GM23338 (cell line): Measurements from ENCODE around the gene RPL28. TPM values are rescaled to one million over a fixed set of nuclear protein-coding genes. Genes with fewer than 3 reads are reported as not detected.

Experiments used
- ATAC-seq: fragments of 200-7000 bp; cut with Tn5 transposase; 3 replicates; pipeline ENCODE4 v1.9.1; 2020
- DNase-seq: peaks from one replicate; pipeline ENCODE4 v3.0.0-alpha.2; 2015; ENCODE audit warnings: low spot score
- H2AFZ ChIP-seq: fragments of 200-600 bp; sonication (generic); 2 replicates; pipeline ENCODE4 v1.8.0; 2016; ENCODE audit warnings: antibody characterized with exemption, mild to moderate bottlenecking, moderate library complexity
- H3F3A ChIP-seq: fragments of 200-600 bp; sonication (generic); replicated peaks from 2 replicates; pipeline ENCODE4 v1.8.0; 2017; ENCODE audit warnings: antibody characterized with exemption, mixed run types, low read depth
- H3K27ac ChIP-seq: fragments of 200-600 bp; sonication (generic); 2 replicates; pipeline ENCODE4 v1.6.1; 2016; ENCODE audit warnings: low read depth
- H3K27me3 ChIP-seq: fragments of 200-600 bp; sonication (generic); 2 replicates; pipeline ENCODE4 v1.8.0; 2016; ENCODE audit warnings: mild to moderate bottlenecking, mixed run types, moderate library complexity; ENCODE audit not compliant: insufficient read depth
- H3K36me3 ChIP-seq: fragments of 200-600 bp; sonication (generic); 2 replicates; pipeline ENCODE4 v1.8.0; 2016; ENCODE audit warnings: mild to moderate bottlenecking; ENCODE audit not compliant: insufficient read depth
- H3K4me1 ChIP-seq: fragments of 200-600 bp; sonication (generic); 2 replicates; pipeline ENCODE4 v1.8.0; 2016; ENCODE audit warnings: mild to moderate bottlenecking, moderate library complexity; ENCODE audit not compliant: insufficient read depth
- H3K4me2 ChIP-seq: fragments of 200-600 bp; sonication (generic); 2 replicates; pipeline ENCODE4 v1.7.1; 2017; ENCODE audit warnings: mixed run types
- H3K4me3 ChIP-seq: fragments of 200-600 bp; sonication (generic); 2 replicates; pipeline ENCODE4 v1.6.1; 2016; ENCODE audit warnings: mixed run types
- H3K79me2 ChIP-seq: fragments of 200-600 bp; sonication (generic); replicated peaks from 2 replicates; pipeline ENCODE4 v1.8.0; 2017; ENCODE audit warnings: mild to moderate bottlenecking; ENCODE audit not compliant: insufficient read depth
- H3K9me2 ChIP-seq: fragments of 200-600 bp; sonication (generic); 2 replicates; pipeline ENCODE4 v1.8.0; 2017; ENCODE audit not compliant: insufficient read depth
- H4K20me1 ChIP-seq: fragments of 200-600 bp; sonication (generic); replicated peaks from 2 replicates; pipeline ENCODE4 v1.8.0; 2017; ENCODE audit warnings: mild to moderate bottlenecking; ENCODE audit not compliant: insufficient read depth
- H3K27ac Mint-ChIP-seq: 2 replicates; pipeline ENCODE4 v1.8.0; 2020; ENCODE audit warnings: inconsistent platforms, mild to moderate bottlenecking, moderate library complexity, mixed read lengths
- H3K27me3 Mint-ChIP-seq: 3 replicates; pipeline ENCODE4 v1.8.0; 2022; ENCODE audit warnings: low read depth, mild to moderate bottlenecking, moderate library complexity, mixed read lengths, inconsistent platforms; ENCODE audit not compliant: insufficient read depth, poor library complexity
- H3K36me3 Mint-ChIP-seq: 3 replicates; pipeline ENCODE4 v1.8.0; 2021; ENCODE audit warnings: low read depth, mild to moderate bottlenecking, inconsistent platforms, moderate library complexity, mixed read lengths
- H3K4me1 Mint-ChIP-seq: 3 replicates; pipeline ENCODE4 v1.8.0; 2020; ENCODE audit warnings: mild to moderate bottlenecking, inconsistent platforms, mixed read lengths
- H3K4me3 Mint-ChIP-seq: 3 replicates; pipeline ENCODE4 v1.8.0; 2021; ENCODE audit warnings: moderate library complexity, mild to moderate bottlenecking, inconsistent platforms, mixed read lengths
- H3K9me3 Mint-ChIP-seq: 3 replicates; pipeline ENCODE4 v1.8.0; 2020; ENCODE audit warnings: moderate library complexity, mild to moderate bottlenecking, inconsistent platforms, mixed read lengths
- CREB1 ChIP-seq: fragments of 250-450 bp; sonication (Bioruptor Pico); IDR thresholded peaks from 2 replicates; pipeline ENCODE4 v1.5.0; 2020; ENCODE audit warnings: low read depth, mild to moderate bottlenecking, moderate library complexity
- EZH2phosphoT487 ChIP-seq: fragments of 200-600 bp; sonication (generic); IDR thresholded peaks from one replicate; pipeline ENCODE4 v1.8.1; 2018; ENCODE audit warnings: antibody characterized with exemption; ENCODE audit not compliant: unreplicated experiment
- NANOG ChIP-seq: IDR thresholded peaks from 2 replicates; pipeline ENCODE4 v1.6.1; 2016; ENCODE audit warnings: antibody characterized with exemption, borderline replicate concordance
- POLR2AphosphoS5 ChIP-seq: IDR thresholded peaks from 2 replicates; pipeline ENCODE4 v1.6.1; 2016; ENCODE audit warnings: antibody characterized with exemption, low read depth
- REST ChIP-seq: IDR thresholded peaks from one replicate; pipeline ENCODE4 v1.6.1; 2018; ENCODE audit warnings: antibody characterized with exemption; ENCODE audit not compliant: unreplicated experiment
- STAT1 ChIP-seq: IDR thresholded peaks from one replicate; pipeline ENCODE4 v1.6.1; 2016; ENCODE audit warnings: antibody characterized with exemption; ENCODE audit not compliant: unreplicated experiment
- ZNF331 ChIP-seq: fragments of 250-450 bp; sonication (Bioruptor Pico); IDR thresholded peaks from 2 replicates; pipeline ENCODE4 v1.5.0; 2020; ENCODE audit warnings: low read depth, mild to moderate bottlenecking, moderate library complexity
- ZNF462 ChIP-seq: fragments of 250-450 bp; sonication (Bioruptor Pico); IDR thresholded peaks from 2 replicates; pipeline ENCODE4 v1.5.0; 2020; ENCODE audit warnings: mild to moderate bottlenecking, moderate library complexity
- polyA plus RNA-seq: library from polyadenylated mRNA; unstranded; fragments of >200 nt; fragmentation: Nextera tagmentation; extraction: Ambion mirVana; gene quantifications from 2 replicates; pipeline ENCODE4 v1.2.1, GENCODE V29; 2016
- total RNA-seq: library from RNA; depleted of rRNA; stranded (reverse); fragments of >200 nt; shearing (Covaris generic); gene quantifications from 2 replicates; pipeline ENCODE4 v1.2.3, GENCODE V29; 2014

Gene RPL28
- total and polyA plus RNA-seq, 2 experiments from 2014 or later, result 737 to 1,528 TPM

- no peak for TF ChIP-seq ZNF462 (CRISPR knock-in tag)
These were observed 9.3 kb upstream of the RPL28 start, which contains the start of gene TMEM190 (continued) for GRCh38 chr19:55376241-55376933.

GRCh38 chr19:55377356-55378131 is 8.2 kb upstream of the RPL28 start:
- Histone ChIP-seq H4K20me1 (peaks cover 3% of the 10 kb centered on the region; the same call in 1 of the 2 replicates), H3F3A (0 out of 2 replicates have a peak, but pooled peaks cover 12% of the 10 kb centered on the region), H3K9me2 (no peaks in the 10 kb centered on the region), H3K4me1 (peaks cover 49% of the 10 kb centered on the region), H3K27me3 (peaks cover 54% of the 10 kb centered on the region), H2AFZ (no peak overlapping the region), H3K27ac (no peak overlapping the region), H3K36me3 (no peaks in the 10 kb centered on the region), H3K4me2 (peak overlapping the region; percentile 96), H3K4me3 (peak overlapping the region; percentile 73), H3K79me2 (0 out of 2 replicates have a peak, but pooled peaks cover 4% of the 10 kb centered on the region)
- peaks cover 3% of the 10 kb centered on the region; the same call in 1 of the 3 replicates for H3K36me3 Mint-ChIP-seq
- ATAC-seq, result peak; percentile 40
- H3K27me3 Mint-ChIP-seq, result peaks cover 38% of the 10 kb centered on the region
- TF ChIP-seq POLR2AphosphoS5, result peak; percentile 65; the same call in 1 of the 2 replicates
- no peak for TF ChIP-seq STAT1
- no peak for TF ChIP-seq CREB1 (CRISPR knock-in tag)
- no peak for TF ChIP-seq ZNF331 (CRISPR knock-in tag)
- TF ChIP-seq EZH2phosphoT487, result no peak
- TF ChIP-seq REST, result no peak
- no peak for TF ChIP-seq NANOG
- H3K27ac Mint-ChIP-seq, result no peak overlapping the region
- peak; percentile 61 for DNase-seq
- H3K4me3 Mint-ChIP-seq, result peak overlapping the region; percentile 62; the same call in 2 of the 3 replicates
- peaks cover 2% of the 10 kb centered on the region; the same call in 1 of the 3 replicates for H3K9me3 Mint-ChIP-seq
- peaks cover 45% of the 10 kb centered on the region for H3K4me1 Mint-ChIP-seq
